GM23248 (cell line): ENCODE data around the gene ST3GAL3.

Experiments
- EZH2 ChIP-seq: fragments of 200-600 bp; sonication (generic); IDR thresholded peaks from 2 replicates; pipeline ENCODE4 v1.6.1; 2018; ENCODE audit warnings: antibody characterized with exemption, mild to moderate bottlenecking; ENCODE audit not compliant: insufficient read depth, poor library complexity, severe bottlenecking
- EZH2phosphoT487 ChIP-seq: fragments of 200-600 bp; sonication (generic); IDR thresholded peaks from 2 replicates; pipeline ENCODE4 v1.6.1; 2018; ENCODE audit warnings: antibody characterized with exemption, moderate library complexity, mild to moderate bottlenecking, low read depth; ENCODE audit not compliant: insufficient read depth

DNA sequence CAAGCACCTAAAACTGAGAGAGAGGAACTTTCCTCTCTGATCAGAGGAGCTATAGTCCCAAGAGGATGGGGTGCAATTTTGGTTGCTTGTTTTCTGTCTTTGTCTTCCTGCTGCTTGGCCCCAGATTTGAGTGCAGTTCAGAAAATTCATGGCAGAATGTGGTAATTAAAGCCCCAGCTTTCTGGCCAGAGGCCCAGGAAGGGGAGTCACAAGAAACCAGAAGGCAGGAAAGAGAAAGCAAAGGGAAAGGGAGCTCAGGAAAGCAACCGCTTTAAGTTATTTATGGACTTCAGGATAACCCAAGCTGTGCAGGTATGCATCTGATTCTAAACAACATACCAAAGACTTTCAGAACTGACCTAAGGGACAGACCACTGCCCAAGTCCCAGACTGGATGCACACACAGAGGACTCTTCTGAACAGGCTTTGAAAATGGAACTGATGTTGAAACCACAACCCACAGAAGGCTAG is 88.8 kb downstream of the ST3GAL3 start:
- no peak for TF ChIP-seq EZH2phosphoT487
- no peak for TF ChIP-seq EZH2
